SK-N-SH (cell line): ENCODE results near the gene CHL1. TPM values are rescaled to one million over a fixed set of nuclear protein-coding genes. Genes with fewer than 3 reads are reported as not detected.

Source experiments
- CTCF ChIA-PET: fragments of 300-600, 350-600 bp; formaldehyde crosslinking; extraction: SDS; loops from one replicate; lab custom pipeline; 2021; lab: Yijun Ruan, JAX
- POLR2A ChIA-PET: fragments of 350-600 bp; sonication (Branson Sonifier 250); formaldehyde crosslinking; extraction: SDS; loops from one replicate; lab custom pipeline; 2020; ENCODE audit warnings: antibody characterized with exemption, inconsistent platforms; lab: Yijun Ruan, JAX
- DNase-seq: peaks from one replicate; pipeline ENCODE4 v3.0.0; 2012
- H2AFZ ChIP-seq: fragments of 200-600 bp; sonication (generic); 2 replicates; pipeline ENCODE4 v1.8.1; 2016; ENCODE audit warnings: antibody characterized with exemption, mild to moderate bottlenecking, low read depth
- H3F3A ChIP-seq: fragments of 200-600 bp; sonication (generic); replicated peaks from 2 replicates; pipeline ENCODE3; 2016; ENCODE audit warnings: antibody characterized with exemption, mild to moderate bottlenecking; ENCODE audit not compliant: insufficient read depth
- H3K27ac ChIP-seq, 2 experiments: fragments of 200-500 bp in 1 of 2; fragments of 200-600 bp in 1 of 2; sonication (Bioruptor generic) in 1 of 2; sonication (generic), shearing (Covaris generic) in 1 of 2; 2 replicates each; pipeline versions ENCODE4 v1.5.1 to v1.6.1; 2014 to 2016; ENCODE audit warnings: low read depth in 2 of 2, inconsistent platforms in 1 of 2, low read length in 1 of 2, mild to moderate bottlenecking in 1 of 2, mixed read lengths in 1 of 2
- H3K27me3 ChIP-seq: fragments of 200-600 bp; sonication (generic), shearing (Covaris generic); 2 replicates; pipeline ENCODE4 v1.6.1; 2016; ENCODE audit warnings: mixed run types; ENCODE audit not compliant: insufficient read depth
- H3K36me3 ChIP-seq, 2 experiments: fragments of 200-500 bp in 1 of 2; fragments of 200-600 bp in 1 of 2; sonication (Bioruptor generic) in 1 of 2; sonication (generic) in 1 of 2; replicated peaks in 1 of 2; 2 replicates each; pipeline versions ENCODE3 to v1.5.1; 2014 to 2016; ENCODE audit warnings: low read length in 1 of 2, mild to moderate bottlenecking in 1 of 2; ENCODE audit not compliant: insufficient read depth in 2 of 2, control insufficient read depth in 1 of 2
- H3K4me1 ChIP-seq, 2 experiments: fragments of 200-500 bp in 1 of 2; fragments of 200-600 bp in 1 of 2; sonication (Bioruptor generic) in 1 of 2; sonication (generic), shearing (Covaris generic) in 1 of 2; 2 replicates each; pipeline versions ENCODE4 v1.5.1 to v1.6.1; 2014 to 2016; ENCODE audit warnings: low read depth in 1 of 2, low read length in 1 of 2, mixed run types in 1 of 2; ENCODE audit not compliant: insufficient read depth in 2 of 2, control insufficient read depth in 1 of 2
- H3K4me2 ChIP-seq: fragments of 200-600 bp; sonication (generic), shearing (Covaris generic); 2 replicates; pipeline ENCODE4 v1.6.1; 2017; ENCODE audit warnings: mixed run types
- H3K4me3 ChIP-seq, 2 experiments: fragments of 200-500 bp in 1 of 2; fragments of 200-600 bp in 1 of 2; sonication (Bioruptor generic) in 1 of 2; sonication (generic), shearing (Covaris generic) in 1 of 2; 2 replicates each; pipeline versions ENCODE4 v1.5.1 to v1.8.1; 2014 to 2016; ENCODE audit warnings: low read depth in 2 of 2, inconsistent platforms in 1 of 2, low read length in 1 of 2, mild to moderate bottlenecking in 1 of 2, mixed read lengths in 1 of 2, moderate library complexity in 1 of 2
- H3K79me2 ChIP-seq: fragments of 200-600 bp; sonication (generic); 2 replicates; pipeline ENCODE4 v1.8.1; 2017; ENCODE audit warnings: mild to moderate bottlenecking; ENCODE audit not compliant: insufficient read depth
- H3K9ac ChIP-seq: fragments of 200-600 bp; sonication (generic); 2 replicates; pipeline ENCODE4 v1.6.1; 2017; ENCODE audit warnings: mixed run types
- H3K9me2 ChIP-seq: fragments of 200-600 bp; sonication (generic); 2 replicates; pipeline ENCODE4 v1.6.1; 2017; ENCODE audit warnings: mixed run types
- H3K9me3 ChIP-seq: fragments of 200-600 bp; sonication (generic); 2 replicates; pipeline ENCODE4 v1.6.1; 2017; ENCODE audit warnings: mixed run types, mild to moderate bottlenecking, moderate library complexity
- H4K20me1 ChIP-seq: fragments of 200-600 bp; sonication (generic); 2 replicates; pipeline ENCODE4 v1.6.1; 2017; ENCODE audit warnings: mild to moderate bottlenecking, mixed run types; ENCODE audit not compliant: insufficient read depth
- EZH2phosphoT487 ChIP-seq: fragments of 200-600 bp; sonication (generic); IDR thresholded peaks from 2 replicates; pipeline ENCODE4 v1.6.1; 2017; ENCODE audit warnings: low read depth, mixed run types, mild to moderate bottlenecking, antibody characterized with exemption, moderate library complexity, borderline replicate concordance
- FOSL2 ChIP-seq: IDR thresholded peaks from 2 replicates; pipeline ENCODE4 v1.4.0; 2012; ENCODE audit warnings: low read depth, mild to moderate bottlenecking, moderate library complexity, borderline replicate concordance
- GABPA ChIP-seq: IDR thresholded peaks from 2 replicates; pipeline ENCODE4 v1.4.0; 2012; ENCODE audit warnings: low read depth, mild to moderate bottlenecking
- GATA2 ChIP-seq: sonication (generic); formaldehyde crosslinking; IDR thresholded peaks from 2 replicates; pipeline ENCODE4 v1.5.0; 2020; ENCODE audit warnings: mild to moderate bottlenecking, missing genetic modification reagents
- MXI1 ChIP-seq: IDR thresholded peaks from 2 replicates; pipeline ENCODE4 v1.6.1; 2012; ENCODE audit warnings: mild to moderate bottlenecking, low read depth, low read length, improper control_type of control experiment
- NRF1 ChIP-seq: IDR thresholded peaks from 2 replicates; pipeline ENCODE4 v1.6.1; 2012; ENCODE audit warnings: low read depth, mild to moderate bottlenecking, low read length
- RCOR1 ChIP-seq: fragments of 150-350 bp; IDR thresholded peaks from 2 replicates; pipeline ENCODE4 v1.6.1; 2017; ENCODE audit warnings: antibody characterized with exemption, low read length
- RFX5 ChIP-seq: IDR thresholded peaks from 2 replicates; pipeline ENCODE4 v1.6.1; 2012; ENCODE audit warnings: mild to moderate bottlenecking, improper control_type of control experiment, low read length
- SIN3A ChIP-seq: IDR thresholded peaks from 2 replicates; pipeline ENCODE4 v1.6.1; 2012; ENCODE audit warnings: low read depth, mild to moderate bottlenecking, low read length, moderate library complexity, borderline replicate concordance
- SMC3 ChIP-seq: IDR thresholded peaks from 2 replicates; pipeline ENCODE4 v1.6.1; 2012; ENCODE audit warnings: low read depth, low read length, improper control_type of control experiment
- TAF1 ChIP-seq: IDR thresholded peaks from 2 replicates; pipeline ENCODE4 v1.6.1; 2012; ENCODE audit warnings: low read depth, mild to moderate bottlenecking, low read length, moderate library complexity, borderline replicate concordance
- TEAD4 ChIP-seq: IDR thresholded peaks from 2 replicates; pipeline ENCODE4 v1.4.0; 2012; ENCODE audit warnings: mild to moderate bottlenecking, borderline replicate concordance; ENCODE audit not compliant: insufficient read depth
- YY1 ChIP-seq: IDR thresholded peaks from 2 replicates; pipeline ENCODE4 v1.4.0; 2012; ENCODE audit warnings: low read depth, mild to moderate bottlenecking
- WGBS: methylation state at CpG from one replicate; pipeline ENCODE4 v1.1.6; 2017; ENCODE audit warnings: low lambda C conversion rate; 5-methylcytosine and 5-hydroxymethylcytosine counted together
- polyA plus RNA-seq, 3 experiments: library from polyadenylated mRNA; depleted of rRNA; stranded (reverse); fragments of >200 nt; gene quantifications; 2 replicates each; pipeline ENCODE4 v1.2.3, GENCODE V29; 2012
- TF ChIP-seq, protein P1 (sequence below): IDR thresholded peaks from 2 replicates; pipeline ENCODE4 v1.4.0; 2012; ENCODE audit warnings: low read depth, borderline replicate concordance
- TF ChIP-seq, protein P2 (sequence below): fragments of 150-350 bp; IDR thresholded peaks from 2 replicates; pipeline ENCODE4 v1.6.1; 2017; ENCODE audit warnings: antibody characterized with exemption, low read length, low read depth, borderline replicate concordance
- TF ChIP-seq, protein P3 (sequence below): IDR thresholded peaks from 2 replicates; pipeline ENCODE4 v1.6.1; 2012; ENCODE audit warnings: mild to moderate bottlenecking, low read depth, low read length, moderate library complexity

The CHL1 gene
- polyA plus RNA-seq, 1 of the 3 experiments (the other 2 are of a cell fraction) = not detected

DNA sequence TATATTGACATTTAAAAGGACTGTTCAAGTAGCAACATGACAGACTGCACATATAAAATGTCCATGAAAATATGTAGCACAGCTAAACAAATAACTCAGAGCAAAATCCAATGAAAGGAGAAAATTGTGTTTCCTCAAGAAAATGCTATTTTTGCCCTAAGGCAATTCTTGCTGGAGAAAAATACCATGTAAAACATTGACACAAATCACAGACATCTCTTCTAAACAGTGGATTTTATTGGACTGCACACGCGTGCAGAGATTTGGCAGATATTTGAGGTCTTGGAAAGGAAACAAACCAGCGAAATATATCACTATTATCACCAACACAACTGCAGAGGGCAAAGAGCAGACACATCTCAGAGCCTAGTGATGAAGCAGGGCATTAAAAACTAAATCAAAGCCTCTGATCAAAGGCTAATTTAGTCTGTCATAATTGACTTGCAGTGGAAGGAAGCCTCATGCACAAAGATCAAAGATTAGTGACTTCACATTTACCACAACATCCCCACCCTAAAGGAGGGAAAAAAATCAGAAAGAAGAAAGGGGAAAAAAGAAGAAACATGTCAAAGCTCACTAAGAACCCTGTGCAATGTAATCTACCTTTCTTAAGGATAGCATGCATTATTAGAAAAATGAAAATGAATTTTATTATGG lies 52.4 kb downstream of the CHL1 start:
- ChIA-PET POLR2A (no interaction called here), CTCF (no interaction called here)
- Histone ChIP-seq H3K9ac (no peak overlapping the region), H3K79me2 (no peaks in the 10 kb centered on the region), H3K36me3 (no peaks in the 10 kb centered on the region), H3K4me3 (no peak overlapping the region), H3K27me3 (no peaks in the 10 kb centered on the region), H4K20me1 (no peaks in the 10 kb centered on the region), H2AFZ (no peak overlapping the region), H3K9me3 (no peaks in the 10 kb centered on the region), H3F3A (no peaks in the 10 kb centered on the region), H3K4me2 (no peak overlapping the region), H3K4me1 (no peaks in the 10 kb centered on the region; a peak in 1 of 4 replicates), H3K9me2 (no peaks in the 10 kb centered on the region), H3K27ac (no peak overlapping the region)
- TF ChIP-seq, protein P1, sequence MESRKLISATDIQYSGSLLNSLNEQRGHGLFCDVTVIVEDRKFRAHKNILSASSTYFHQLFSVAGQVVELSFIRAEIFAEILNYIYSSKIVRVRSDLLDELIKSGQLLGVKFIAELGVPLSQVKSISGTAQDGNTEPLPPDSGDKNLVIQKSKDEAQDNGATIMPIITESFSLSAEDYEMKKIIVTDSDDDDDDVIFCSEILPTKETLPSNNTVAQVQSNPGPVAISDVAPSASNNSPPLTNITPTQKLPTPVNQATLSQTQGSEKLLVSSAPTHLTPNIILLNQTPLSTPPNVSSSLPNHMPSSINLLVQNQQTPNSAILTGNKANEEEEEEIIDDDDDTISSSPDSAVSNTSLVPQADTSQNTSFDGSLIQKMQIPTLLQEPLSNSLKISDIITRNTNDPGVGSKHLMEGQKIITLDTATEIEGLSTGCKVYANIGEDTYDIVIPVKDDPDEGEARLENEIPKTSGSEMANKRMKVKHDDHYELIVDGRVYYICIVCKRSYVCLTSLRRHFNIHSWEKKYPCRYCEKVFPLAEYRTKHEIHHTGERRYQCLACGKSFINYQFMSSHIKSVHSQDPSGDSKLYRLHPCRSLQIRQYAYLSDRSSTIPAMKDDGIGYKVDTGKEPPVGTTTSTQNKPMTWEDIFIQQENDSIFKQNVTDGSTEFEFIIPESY = no peak
- TF ChIP-seq GATA2 (CRISPR knock-in tag) = peak; percentile 45; the same call in 1 of the 2 replicates
- no peak for DNase-seq
- WGBS = 10% methylated on average over 3 of the region's 3 CpGs

DNA sequence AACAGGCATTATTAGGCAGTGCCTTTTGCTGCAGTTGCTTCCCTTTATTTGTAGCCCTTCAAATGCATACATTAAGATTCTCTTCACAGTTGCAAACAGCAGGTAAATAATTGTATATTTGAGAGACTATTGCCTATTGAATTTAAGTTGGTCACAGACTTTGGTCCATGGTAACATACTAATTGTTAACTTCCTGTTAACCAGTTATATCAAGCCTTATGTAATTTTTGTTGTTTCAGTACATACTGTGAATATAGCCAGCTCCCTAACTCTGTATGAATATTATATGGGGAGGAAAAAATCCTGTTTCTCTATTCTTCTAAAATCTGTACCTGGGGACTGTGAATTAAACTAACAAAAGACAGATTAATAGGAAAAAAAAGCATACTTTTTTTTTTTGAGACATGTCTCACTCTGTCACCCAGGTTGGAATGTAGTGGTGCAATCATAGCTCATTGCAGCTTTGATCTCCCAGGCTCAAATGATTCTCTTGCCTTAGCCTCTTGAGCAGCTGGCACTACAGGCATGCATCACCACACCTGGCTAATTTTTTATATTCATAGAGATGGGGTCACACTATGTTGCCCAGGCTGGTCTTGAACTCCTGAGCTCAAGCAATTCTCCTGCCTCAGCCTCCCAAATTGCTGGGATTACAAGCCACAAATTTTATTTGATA lies 53.2 kb downstream of the CHL1 start:
- Histone ChIP-seq H2AFZ (no peak overlapping the region), H3K36me3 (no peaks in the 10 kb centered on the region), H3K4me1 (no peaks in the 10 kb centered on the region; a peak in 1 of 4 replicates), H3K9ac (no peak overlapping the region), H3F3A (no peaks in the 10 kb centered on the region), H3K4me2 (no peak overlapping the region), H3K9me3 (no peaks in the 10 kb centered on the region), H3K9me2 (no peaks in the 10 kb centered on the region), H3K27ac (no peak overlapping the region), H4K20me1 (no peaks in the 10 kb centered on the region), H3K79me2 (no peaks in the 10 kb centered on the region), H3K4me3 (no peak overlapping the region), H3K27me3 (no peaks in the 10 kb centered on the region)
- DNase-seq = no peak
- CTCF ChIA-PET = no interaction called here
- POLR2A ChIA-PET = no interaction called here
- TF ChIP-seq TAF1 = no peak
- TF ChIP-seq, protein P2, sequence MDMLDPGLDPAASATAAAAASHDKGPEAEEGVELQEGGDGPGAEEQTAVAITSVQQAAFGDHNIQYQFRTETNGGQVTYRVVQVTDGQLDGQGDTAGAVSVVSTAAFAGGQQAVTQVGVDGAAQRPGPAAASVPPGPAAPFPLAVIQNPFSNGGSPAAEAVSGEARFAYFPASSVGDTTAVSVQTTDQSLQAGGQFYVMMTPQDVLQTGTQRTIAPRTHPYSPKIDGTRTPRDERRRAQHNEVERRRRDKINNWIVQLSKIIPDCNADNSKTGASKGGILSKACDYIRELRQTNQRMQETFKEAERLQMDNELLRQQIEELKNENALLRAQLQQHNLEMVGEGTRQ = no peak
- no peak for TF ChIP-seq EZH2phosphoT487
- TF ChIP-seq SIN3A = no peak
- no peak for TF ChIP-seq TEAD4
- TF ChIP-seq GABPA = no peak
- TF ChIP-seq GATA2 (CRISPR knock-in tag) = no peak
- TF ChIP-seq YY1 = no peak
- no peak for TF ChIP-seq MXI1
- TF ChIP-seq SMC3 = no peak
- TF ChIP-seq RFX5 = no peak
- TF ChIP-seq RCOR1 = no peak
- no peak for TF ChIP-seq FOSL2
- no peak for TF ChIP-seq NRF1
- TF ChIP-seq, protein P3, sequence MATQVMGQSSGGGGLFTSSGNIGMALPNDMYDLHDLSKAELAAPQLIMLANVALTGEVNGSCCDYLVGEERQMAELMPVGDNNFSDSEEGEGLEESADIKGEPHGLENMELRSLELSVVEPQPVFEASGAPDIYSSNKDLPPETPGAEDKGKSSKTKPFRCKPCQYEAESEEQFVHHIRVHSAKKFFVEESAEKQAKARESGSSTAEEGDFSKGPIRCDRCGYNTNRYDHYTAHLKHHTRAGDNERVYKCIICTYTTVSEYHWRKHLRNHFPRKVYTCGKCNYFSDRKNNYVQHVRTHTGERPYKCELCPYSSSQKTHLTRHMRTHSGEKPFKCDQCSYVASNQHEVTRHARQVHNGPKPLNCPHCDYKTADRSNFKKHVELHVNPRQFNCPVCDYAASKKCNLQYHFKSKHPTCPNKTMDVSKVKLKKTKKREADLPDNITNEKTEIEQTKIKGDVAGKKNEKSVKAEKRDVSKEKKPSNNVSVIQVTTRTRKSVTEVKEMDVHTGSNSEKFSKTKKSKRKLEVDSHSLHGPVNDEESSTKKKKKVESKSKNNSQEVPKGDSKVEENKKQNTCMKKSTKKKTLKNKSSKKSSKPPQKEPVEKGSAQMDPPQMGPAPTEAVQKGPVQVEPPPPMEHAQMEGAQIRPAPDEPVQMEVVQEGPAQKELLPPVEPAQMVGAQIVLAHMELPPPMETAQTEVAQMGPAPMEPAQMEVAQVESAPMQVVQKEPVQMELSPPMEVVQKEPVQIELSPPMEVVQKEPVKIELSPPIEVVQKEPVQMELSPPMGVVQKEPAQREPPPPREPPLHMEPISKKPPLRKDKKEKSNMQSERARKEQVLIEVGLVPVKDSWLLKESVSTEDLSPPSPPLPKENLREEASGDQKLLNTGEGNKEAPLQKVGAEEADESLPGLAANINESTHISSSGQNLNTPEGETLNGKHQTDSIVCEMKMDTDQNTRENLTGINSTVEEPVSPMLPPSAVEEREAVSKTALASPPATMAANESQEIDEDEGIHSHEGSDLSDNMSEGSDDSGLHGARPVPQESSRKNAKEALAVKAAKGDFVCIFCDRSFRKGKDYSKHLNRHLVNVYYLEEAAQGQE = no peak
